ENCODE data around the gene SPIRE1.

Gene SPIRE1

GRCh38 chr18:12403601-12404506, 254.1 kb downstream of the SPIRE1 start:
- TF ChIP-seq, protein P1, sequence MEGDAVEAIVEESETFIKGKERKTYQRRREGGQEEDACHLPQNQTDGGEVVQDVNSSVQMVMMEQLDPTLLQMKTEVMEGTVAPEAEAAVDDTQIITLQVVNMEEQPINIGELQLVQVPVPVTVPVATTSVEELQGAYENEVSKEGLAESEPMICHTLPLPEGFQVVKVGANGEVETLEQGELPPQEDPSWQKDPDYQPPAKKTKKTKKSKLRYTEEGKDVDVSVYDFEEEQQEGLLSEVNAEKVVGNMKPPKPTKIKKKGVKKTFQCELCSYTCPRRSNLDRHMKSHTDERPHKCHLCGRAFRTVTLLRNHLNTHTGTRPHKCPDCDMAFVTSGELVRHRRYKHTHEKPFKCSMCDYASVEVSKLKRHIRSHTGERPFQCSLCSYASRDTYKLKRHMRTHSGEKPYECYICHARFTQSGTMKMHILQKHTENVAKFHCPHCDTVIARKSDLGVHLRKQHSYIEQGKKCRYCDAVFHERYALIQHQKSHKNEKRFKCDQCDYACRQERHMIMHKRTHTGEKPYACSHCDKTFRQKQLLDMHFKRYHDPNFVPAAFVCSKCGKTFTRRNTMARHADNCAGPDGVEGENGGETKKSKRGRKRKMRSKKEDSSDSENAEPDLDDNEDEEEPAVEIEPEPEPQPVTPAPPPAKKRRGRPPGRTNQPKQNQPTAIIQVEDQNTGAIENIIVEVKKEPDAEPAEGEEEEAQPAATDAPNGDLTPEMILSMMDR (conservative IDR thresholded peaks at IDR 0.05; ENCODE audit: low read depth, low read length) = no peak
- peak; percentile 92 for DNase-seq (ENCODE audit: low read depth)
- no peak overlapping the region for H3K4me3 ChIP-seq (ENCODE audit: low read depth, low read length)

DNA sequence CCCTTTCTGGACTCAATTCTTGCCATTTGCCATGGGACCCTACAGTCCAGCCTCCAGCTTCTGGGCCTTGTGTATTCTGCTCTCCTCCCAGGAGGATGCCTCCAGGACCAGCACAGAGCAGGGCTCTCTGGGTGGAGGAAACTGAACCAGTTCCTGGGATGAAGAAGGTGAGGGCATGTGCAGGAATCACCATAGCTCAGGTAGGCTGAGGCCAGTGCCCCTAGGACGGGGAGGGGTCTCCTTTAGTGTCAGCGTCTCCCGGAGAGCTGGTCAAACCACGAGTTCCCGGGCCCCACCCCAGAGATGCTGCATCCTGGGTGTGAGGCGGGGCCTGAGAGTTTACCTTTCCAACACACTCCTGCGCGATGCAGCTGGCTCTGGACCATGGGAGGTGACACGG, 256.0 kb downstream of the SPIRE1 start:
- DNase-seq (ENCODE audit: low read depth) = no peak
- TF ChIP-seq, protein P1 (conservative IDR thresholded peaks at IDR 0.05; ENCODE audit: low read depth, low read length) = no peak
- no peak overlapping the region for H3K4me3 ChIP-seq (ENCODE audit: low read depth, low read length)

DNA sequence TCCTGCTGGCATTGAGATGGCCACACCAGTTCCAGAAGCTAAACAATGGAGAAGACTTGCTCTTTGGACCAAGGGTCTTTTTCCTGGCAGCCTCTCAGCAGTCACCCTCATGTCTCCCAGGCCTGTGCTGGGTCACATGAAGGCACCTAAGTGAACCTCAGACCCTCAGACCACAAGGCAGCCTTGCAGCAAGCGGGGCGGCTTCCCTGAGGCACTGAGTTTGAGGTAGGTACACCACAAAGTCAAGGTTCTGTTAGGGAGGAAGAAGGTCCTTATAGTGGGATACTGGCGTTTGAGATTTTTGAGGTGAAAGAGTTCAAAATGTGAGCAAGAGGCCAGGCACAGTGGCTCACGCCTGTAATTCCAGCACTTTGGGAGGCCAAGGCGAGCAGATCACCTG, 258.7 kb downstream of the SPIRE1 start:
- no peak for DNase-seq (ENCODE audit: low read depth)
- TF ChIP-seq, protein P1 (conservative IDR thresholded peaks at IDR 0.05; ENCODE audit: low read depth, low read length) = no peak

DNA sequence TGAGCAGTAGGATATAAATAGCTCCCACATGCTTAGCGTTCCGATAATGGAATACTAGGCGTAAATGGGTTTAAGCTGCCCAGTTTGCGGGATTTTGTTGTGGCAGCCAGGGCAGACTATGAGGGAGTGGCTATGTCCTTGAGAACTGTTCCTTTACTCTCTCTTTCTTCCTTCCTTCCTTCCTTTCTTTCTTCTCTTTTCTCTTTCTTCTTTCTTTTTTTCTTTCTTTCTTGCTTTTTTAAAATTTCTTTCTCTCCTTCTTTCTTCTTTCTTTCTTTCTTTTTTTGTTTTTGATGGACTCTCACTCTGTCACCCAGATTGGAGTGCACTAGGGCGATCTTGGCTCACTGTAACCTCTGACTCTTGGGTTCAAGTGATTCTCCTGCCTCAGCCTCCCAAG, 259.3 kb downstream of the SPIRE1 start:
- no peak overlapping the region for H3K4me3 ChIP-seq (ENCODE audit: low read depth, low read length)
- DNase-seq (ENCODE audit: low read depth) = no peak
- TF ChIP-seq, protein P1 (conservative IDR thresholded peaks at IDR 0.05; ENCODE audit: low read depth, low read length) = no peak

More for the DNA sequence above, 258.7 kb downstream of the SPIRE1 start:
- H3K4me3 ChIP-seq (ENCODE audit: low read depth, low read length) = no peak overlapping the region

GRCh38 chr18:12397793-12398192, 260.1 kb downstream of the SPIRE1 start:
- H3K4me3 ChIP-seq (ENCODE audit: low read depth, low read length) = no peak overlapping the region
- TF ChIP-seq, protein P1 (conservative IDR thresholded peaks at IDR 0.05; ENCODE audit: low read depth, low read length) = no peak
- DNase-seq (ENCODE audit: low read depth) = no peak

GRCh38 chr18:12397254-12397653, 260.7 kb downstream of the SPIRE1 start:
- no peak for DNase-seq (ENCODE audit: low read depth)
- H3K4me3 ChIP-seq (ENCODE audit: low read depth, low read length) = no peak overlapping the region
- TF ChIP-seq, protein P1 (conservative IDR thresholded peaks at IDR 0.05; ENCODE audit: low read depth, low read length) = no peak

Measured in choroid plexus epithelial cell (primary cell).